GM18520 (cell line): ENCODE data around the gene ARGLU1.

Experiments used
- ATAC-seq: cut with Tn5 transposase; IDR thresholded peaks from one replicate; pipeline ENCODE4 v1.9.1; 2021; ENCODE audit not compliant: unreplicated experiment

ARGLU1 gene

GRCh38 chr13:106503730-106504453 lies 64.0 kb downstream of the ARGLU1 start:
- no peak for ATAC-seq

- ATAC-seq, result no peak
Measured at GRCh38 chr13:106503272-106503671, 64.7 kb downstream of the ARGLU1 start.

- no peak for ATAC-seq
Measured at GRCh38 chr13:106500445-106500844, 67.5 kb downstream of the ARGLU1 start.

GRCh38 chr13:106499896-106500295 lies 68.0 kb downstream of the ARGLU1 start:
- ATAC-seq, result no peak

GRCh38 chr13:106499113-106499512 lies 68.8 kb downstream of the ARGLU1 start:
- ATAC-seq, result no peak

- ATAC-seq, result no peak
Measured at GRCh38 chr13:106498571-106498970, 69.4 kb downstream of the ARGLU1 start.

GRCh38 chr13:106498158-106498557 lies 69.8 kb downstream of the ARGLU1 start:
- no peak for ATAC-seq

- no peak for ATAC-seq
Measured at GRCh38 chr13:106497079-106497478, 70.9 kb downstream of the ARGLU1 start.

- no peak for ATAC-seq
Measured at GRCh38 chr13:106496072-106496997, 71.6 kb downstream of the ARGLU1 start.

- no peak for ATAC-seq
Measured at GRCh38 chr13:106494936-106495335, 73.0 kb downstream of the ARGLU1 start.

GRCh38 chr13:106494506-106494905 lies 73.4 kb downstream of the ARGLU1 start:
- ATAC-seq, result no peak

GRCh38 chr13:106493533-106494220 lies 74.3 kb downstream of the ARGLU1 start:
- ATAC-seq, result peak; percentile 52

- ATAC-seq, result no peak
Measured at GRCh38 chr13:106492588-106493475, 75.1 kb downstream of the ARGLU1 start.

- ATAC-seq, result no peak
Measured at GRCh38 chr13:106491928-106492587, 75.9 kb downstream of the ARGLU1 start.
